ENCODE results near the gene FOXN1.
A peak's percentile ranks its signal among the peaks of the same experiment; 100 is the strongest.
"Not testable (repeated sequence)": the region's sequence is repeated elsewhere in the genome, so short reads cannot be mapped to it uniquely, and the experiment has no call there.

FOXN1 gene

GRCh38 chr17:28500712-28501379 lies 5.3 kb upstream of the FOXN1 start:
- peak; percentile 40 for DNase-seq (ENCODE audit: low spot score)

GRCh38 chr17:28501421-28502284 lies 4.5 kb upstream of the FOXN1 start:
- no peak for DNase-seq (ENCODE audit: low spot score)

DNA sequence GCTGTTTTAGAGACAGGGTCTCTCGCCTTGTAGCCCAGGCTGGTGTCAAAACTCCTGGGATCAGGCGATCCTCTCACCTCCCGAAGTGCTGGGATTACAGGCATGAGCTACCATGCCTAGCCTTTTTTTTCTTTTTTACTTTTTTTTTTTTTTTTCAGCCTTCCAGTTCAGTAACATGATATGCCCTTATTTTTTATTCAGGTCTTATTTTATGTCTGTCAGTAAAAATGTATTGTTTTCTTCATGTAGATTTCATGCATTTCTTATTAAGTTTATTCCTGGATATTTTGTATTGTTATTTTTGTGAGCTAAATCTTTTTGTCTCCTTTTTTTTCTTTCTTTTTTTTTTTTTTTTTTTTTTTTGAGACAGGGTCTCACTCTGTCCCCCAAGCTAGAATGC lies 2.7 kb upstream of the FOXN1 start:
- no peak for DNase-seq (ENCODE audit: low spot score)

DNA sequence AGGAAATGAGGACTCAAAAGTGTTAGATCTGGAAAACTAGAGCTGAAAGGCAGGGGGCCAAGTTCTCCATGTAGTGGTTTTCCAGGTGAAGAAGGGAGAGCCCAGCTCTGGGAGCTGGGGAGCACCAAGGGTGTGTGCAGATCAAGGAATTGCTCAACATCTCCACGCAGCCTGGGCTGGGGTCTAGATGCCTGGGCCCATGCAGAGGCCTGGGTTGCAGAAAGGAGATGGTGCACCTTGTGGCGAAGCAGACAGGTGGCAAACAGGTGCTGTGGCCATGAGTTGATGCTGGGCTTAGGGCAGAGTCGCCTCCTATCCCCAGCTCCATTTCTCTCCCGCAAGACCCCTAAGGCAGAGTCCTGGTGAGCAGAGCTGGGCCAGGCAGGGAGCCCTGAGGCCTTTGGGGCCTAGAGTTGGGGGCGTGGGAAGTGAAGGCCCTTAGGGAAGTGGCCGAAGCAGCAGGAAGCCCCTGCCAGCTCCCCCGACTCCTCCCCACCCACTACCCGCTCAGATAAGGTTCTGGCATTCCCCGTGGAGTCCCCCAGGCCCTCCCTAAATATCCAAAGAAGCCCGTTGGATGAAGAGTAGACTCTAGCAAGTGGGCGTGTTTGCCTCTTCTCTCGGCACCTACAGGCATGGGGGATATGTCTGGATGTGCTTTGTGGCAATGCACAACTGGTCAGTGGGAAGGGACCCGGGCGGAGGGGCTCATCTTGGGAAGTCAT lies 777 bp downstream of the FOXN1 start:
- no peak for DNase-seq (ENCODE audit: low spot score)

- no peak for DNase-seq (ENCODE audit: low spot score)
Measured at GRCh38 chr17:28507567-28508203, 1.5 kb downstream of the FOXN1 start.

GRCh38 chr17:28508211-28508724 lies 2.1 kb downstream of the FOXN1 start:
- DNase-seq (ENCODE audit: low spot score) = no peak

- DNase-seq (ENCODE audit: low spot score) = no peak
Measured at GRCh38 chr17:28509789-28510188, 3.6 kb downstream of the FOXN1 start.

DNA sequence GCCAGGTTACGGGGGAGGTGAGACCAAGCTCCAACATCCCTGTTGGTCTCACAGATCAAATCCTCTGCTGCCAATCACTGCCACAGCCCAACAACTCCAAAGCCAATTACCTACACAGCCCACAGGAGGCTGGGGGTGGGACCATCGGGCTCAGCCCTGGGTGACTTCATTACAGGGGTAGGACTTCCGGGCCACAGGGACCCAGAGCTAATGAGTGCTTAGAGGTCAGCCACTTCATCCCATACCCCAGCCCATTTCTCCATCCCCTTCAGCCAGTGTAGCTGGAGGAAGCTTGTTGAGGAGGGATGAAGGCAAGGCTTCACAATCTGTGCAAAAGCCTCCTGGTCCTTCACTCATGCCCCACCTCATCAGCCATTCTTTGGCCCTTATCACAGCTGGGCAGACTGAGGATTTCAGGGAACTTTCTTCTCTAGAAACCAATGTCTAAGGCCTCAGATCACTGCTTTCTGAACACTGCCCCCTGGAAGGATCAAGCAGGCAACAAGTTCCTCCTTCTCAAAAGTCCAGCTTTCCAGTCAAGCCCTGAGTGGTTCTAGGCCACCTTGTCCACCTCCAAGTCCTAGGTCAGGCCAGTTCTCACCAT lies 5.8 kb downstream of the FOXN1 start:
- DNase-seq (ENCODE audit: low spot score) = no peak

DNA sequence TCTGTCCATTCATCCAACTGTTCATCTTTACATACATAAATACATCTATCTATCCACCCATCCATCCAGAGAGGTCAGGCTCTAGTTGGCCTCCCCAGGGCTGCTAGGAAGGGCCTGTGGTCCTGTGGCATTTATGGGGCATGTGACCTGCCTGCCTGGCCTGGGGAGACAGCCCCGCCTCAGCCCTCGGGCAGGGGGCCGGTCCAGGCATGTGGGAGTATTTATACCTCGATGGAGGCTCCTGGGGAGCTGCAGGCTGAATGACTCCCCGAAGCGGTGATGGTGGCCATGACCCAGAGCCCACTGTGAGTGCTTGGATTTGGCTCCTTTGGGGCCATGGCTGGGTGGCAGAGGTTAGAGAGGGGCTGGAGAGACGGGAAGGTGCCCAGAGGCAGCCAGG lies 7.3 kb downstream of the FOXN1 start:
- DNase-seq (ENCODE audit: low spot score) = no peak

DNA sequence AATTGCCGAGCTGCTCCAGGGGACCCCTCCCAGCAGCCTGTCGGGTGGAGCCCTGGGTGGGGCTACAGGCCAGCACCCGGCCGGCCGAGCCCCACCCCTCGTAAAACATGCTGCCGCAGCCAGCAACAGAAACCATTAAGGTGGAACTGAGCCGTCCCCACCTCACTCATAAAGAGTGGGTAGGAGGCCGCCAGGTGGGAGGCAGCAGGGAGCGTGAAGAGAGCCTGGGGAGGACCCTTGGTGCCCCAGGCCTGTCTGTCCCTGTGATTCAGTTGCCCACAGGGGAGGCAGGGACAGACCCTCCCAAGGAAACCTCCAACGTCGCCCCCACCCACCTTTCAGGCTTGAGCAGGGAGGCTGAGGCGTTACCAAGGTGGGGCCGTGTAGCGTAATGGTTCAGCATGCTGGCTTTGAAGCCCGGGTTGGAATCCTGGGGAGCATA lies 8.4 kb downstream of the FOXN1 start:
- no peak for DNase-seq (ENCODE audit: low spot score)

GRCh38 chr17:28515518-28515917 lies 9.4 kb downstream of the FOXN1 start:
- DNase-seq (ENCODE audit: low spot score) = no peak

- peak; percentile 39 for DNase-seq (ENCODE audit: low spot score)
Measured at GRCh38 chr17:28518132-28518531, 12.0 kb downstream of the FOXN1 start.

GRCh38 chr17:28518578-28518977 lies 12.4 kb downstream of the FOXN1 start:
- DNase-seq (ENCODE audit: low spot score) = no peak

DNA sequence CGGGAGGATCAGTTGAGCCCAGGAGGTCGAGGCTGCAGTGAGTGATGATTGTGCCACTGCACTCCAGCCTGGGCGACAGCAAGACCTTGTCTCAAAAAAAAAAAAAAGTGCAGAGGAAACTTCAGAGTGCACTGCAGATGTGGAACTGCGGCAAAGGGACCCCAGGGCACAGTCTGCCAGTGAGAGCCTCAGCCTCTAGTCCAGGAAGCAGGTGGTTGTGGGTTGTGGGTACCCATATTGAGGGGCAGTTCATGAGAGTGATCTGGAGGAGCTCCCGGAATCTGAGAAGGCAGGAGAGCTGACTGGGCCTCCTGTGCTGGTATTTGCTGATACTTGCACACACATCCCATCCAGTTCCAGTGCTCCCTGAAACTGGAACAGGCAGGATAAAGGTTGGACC lies 13.1 kb downstream of the FOXN1 start:
- peak; percentile 26 for DNase-seq (ENCODE audit: low spot score)

DNA sequence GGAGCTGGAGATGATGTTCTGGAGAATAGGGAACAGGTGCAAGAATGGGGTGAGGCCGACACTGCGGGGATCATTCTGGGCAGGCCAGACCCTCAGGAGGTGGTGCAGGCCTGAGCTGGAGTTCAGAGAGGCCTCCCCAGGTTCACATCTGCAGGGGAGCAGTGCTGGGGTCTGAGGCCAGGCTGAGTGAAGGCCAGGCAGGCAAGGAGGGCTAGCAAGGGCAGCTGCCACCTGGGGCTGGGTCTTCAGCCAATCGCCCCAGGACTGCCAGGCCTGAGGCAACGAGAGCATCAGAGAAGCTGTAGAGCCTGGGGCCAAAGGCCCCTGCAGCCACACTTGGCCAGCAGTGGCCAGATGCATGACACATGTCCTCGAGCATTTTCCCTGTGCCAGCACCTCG lies 14.5 kb downstream of the FOXN1 start:
- DNase-seq (ENCODE audit: low spot score) = no peak

DNA sequence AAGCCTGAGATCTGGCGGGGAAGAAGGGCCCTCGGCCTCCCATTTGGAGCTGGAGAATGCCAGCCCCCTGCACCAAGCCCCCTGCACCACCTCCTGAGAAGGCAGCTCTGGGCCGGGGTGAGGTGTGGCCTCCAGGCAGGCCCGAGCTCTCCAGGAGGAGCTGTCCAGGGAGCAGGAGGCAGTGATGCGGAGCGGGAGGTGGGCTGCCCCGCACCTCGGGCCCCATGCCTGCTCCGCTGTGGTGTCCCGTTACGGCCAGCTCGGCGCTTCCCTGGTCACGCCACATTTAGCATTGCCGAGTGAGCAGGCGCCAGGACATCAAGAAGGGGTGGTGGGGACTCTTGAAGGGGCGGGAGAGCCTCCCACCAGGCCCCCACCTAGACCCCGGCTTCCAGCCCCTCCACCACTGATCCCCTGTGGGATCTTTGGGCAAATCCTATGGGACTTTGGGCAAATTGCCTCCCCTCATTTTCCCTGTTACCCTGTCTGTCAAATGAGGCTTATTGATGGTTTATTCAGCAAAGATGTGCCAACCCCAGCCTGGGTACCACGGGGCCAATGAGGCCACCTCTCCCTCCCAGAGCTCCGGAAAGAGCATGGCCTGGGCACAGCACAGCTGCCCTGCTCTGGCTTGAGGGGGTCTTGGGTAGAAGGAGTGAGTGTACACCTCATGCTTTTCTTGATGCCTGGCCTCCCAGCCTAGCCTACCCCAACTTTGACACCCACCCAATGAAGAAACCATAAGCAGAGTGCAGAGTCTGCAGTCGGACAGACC lies 15.3 kb downstream of the FOXN1 start:
- no peak for DNase-seq (ENCODE audit: low spot score)

DNA sequence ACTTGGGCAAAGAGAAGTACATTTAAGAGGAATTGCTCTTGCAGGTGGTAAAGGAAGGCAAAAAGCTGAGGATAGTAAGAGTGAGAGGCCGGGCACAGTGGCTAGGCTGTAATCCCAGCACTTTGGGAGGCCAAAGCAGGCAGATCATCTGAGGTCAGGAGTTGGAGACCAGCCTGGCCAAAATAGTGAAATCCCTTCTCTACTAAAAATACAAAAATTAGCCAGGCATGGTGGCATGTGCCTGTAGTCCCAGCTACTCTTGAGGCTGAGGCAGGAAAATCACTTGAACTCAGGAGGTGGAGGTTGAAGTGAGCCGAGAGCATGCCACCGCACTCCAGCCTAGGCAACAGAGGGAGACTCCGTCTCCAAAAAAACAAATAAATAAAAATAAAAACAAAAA lies 16.1 kb downstream of the FOXN1 start:
- not testable (repeated sequence) for DNase-seq (ENCODE audit: low spot score)

DNA sequence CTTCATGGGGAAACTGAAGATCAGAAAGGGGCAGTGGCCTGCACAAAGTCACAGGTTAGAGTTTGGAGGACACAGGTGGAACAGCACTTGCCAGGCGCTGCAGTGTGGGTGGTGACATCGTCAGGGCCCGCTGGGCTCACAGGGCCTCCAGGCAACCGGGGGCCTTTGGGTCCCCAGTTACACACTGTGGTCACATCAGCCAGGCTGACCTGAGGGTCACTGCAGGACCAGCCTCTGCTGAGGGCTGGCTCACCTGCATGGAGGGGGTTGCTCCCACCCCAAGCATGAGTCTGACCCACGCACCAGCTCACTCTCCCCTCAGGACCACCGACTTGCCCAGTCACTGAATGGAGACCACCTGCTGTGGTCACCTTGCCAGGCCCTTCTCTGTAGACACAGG lies 17.0 kb downstream of the FOXN1 start:
- no peak for DNase-seq (ENCODE audit: low spot score)

DNA sequence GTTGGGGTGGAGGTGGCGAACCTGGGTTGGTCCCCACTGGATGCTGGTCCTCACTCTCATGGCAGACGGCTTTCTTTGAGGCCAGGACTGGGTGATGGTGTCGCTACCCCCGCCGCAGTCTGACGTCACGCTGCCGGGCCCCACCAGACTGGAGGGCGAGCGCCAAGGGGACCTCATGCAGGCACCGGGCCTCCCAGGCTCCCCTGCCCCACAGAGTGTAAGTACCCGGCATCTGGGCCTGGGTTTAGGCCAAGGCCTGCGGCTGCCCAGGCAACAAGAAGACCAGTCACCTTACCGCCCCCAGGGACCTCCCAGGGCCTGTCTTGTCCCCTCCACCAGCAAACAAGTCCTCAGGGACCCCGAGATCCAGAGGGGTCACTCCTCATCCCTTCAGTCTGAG lies 17.7 kb downstream of the FOXN1 start:
- no peak for DNase-seq (ENCODE audit: low spot score)

DNA sequence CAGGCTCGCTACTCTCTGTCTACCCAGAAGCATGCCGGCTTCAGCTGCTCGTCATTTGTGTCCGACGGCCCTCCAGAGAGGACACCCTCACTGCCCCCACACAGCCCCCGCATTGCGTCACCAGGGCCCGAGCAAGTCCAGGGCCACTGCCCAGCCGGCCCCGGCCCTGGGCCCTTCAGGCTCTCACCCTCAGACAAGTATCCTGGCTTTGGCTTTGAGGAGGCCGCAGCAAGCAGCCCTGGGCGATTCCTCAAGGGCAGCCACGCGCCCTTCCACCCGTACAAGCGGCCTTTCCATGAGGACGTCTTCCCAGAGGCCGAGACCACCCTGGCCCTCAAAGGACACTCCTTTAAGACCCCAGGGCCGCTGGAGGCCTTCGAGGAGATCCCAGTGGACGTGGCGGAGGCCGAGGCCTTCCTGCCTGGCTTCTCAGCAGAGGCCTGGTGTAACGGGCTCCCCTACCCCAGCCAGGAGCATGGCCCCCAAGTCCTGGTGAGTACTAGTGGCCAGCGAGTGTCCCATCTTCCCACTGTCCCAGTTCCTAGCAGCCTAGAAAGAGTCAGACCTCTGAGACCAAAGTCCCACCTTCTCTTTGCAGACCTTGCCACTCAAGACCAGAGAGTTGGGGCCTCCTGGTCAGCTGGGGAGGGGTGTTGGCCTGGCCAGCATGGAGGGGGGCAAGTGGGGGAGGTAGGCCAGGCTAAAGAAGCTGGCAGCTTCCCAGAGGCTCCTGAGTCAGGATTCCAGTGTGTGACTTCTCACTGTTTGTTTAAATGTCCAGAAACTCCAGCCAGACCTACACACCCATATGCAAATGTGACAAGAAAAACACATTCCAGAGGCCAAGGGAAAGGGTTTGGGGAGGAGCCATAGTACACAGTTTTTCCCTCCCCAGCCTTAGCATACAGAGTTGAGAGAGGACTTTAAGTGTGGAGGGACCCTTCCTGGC lies 18.6 kb downstream of the FOXN1 start:
- no peak for DNase-seq (ENCODE audit: low spot score)

Data from NAMALWA (cell line).